GM18858 (cell line): Measurements from ENCODE around the gene WDR5B.
"Not testable (repeated sequence)": the region's sequence is repeated elsewhere in the genome, so short reads cannot be mapped to it uniquely, and the experiment has no call there.

Experiments used
- ATAC-seq: cut with Tn5 transposase; IDR thresholded peaks from one replicate; pipeline ENCODE4 v1.9.1; 2021; ENCODE audit not compliant: unreplicated experiment

The WDR5B gene

GRCh38 chr3:122415762-122416654, at the start of gene WDR5B:
Gene WDR5B, minus strand, starts transcription at chr3:122416062. Its CDS starts 534 bp downstream, at chr3:122415528.
- ATAC-seq: peak; percentile 68

DNA sequence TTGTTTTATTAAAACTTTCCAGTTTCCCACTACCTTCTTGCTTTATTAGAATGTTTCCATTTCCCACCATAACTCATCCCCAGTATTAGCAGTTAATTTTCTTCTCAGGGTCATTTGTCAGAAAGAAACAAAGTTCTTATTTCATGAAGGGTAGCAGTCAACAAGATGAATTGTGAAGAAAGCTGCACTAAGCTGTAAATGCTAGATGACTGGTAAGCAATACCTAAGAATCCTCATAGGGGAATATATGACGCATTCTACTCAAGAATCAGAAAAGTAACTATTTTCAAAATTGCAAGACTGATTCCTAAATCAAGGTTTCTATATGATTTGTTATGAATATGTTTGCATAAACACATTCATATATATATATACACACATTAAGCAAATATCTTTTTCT, 48.8 kb upstream of the WDR5B start:
- ATAC-seq: no peak

DNA sequence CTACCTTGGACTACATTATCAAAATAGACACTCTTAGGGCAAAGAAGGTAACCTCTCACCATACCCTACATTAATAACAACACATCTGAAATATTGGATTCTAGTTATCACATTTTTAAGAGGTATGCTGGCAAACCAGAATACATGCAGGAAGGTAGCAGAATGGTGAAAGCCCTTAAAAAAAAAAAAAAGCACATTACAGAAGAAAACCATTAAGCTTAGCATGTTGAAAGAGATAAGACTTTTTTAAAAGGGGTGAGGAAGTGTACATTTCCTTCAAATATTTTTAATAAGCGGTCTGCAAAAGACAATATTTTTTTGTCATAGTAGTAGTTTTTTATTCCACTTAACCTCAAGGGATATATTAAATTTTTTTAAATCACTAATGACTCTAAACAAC, 46.5 kb upstream of the WDR5B start:
- ATAC-seq: no peak

- no peak for ATAC-seq
Observed at GRCh38 chr3:122461806-122462205, 45.9 kb upstream of the WDR5B start.

GRCh38 chr3:122458992-122459391, 43.1 kb upstream of the WDR5B start:
- no peak for ATAC-seq

DNA sequence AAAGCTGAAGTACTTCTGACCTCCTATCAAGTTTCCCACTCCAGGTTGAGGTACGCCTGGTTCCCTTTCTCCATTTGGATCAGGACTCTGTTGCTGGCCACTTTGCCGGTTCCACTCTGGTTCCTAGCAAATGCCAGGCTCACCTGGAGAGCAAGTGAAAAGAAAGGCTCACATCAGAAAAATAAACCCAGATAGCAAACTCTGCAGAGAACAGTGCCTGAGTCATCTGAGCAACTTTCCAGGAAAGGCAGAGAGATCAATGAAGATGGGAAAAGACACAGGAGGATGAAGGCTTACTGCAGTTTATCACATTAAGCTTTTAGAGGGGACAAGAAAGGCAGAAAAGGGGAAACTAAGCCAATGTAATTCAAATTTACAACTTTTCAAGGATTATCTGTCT, 41.8 kb upstream of the WDR5B start:
- no peak for ATAC-seq

GRCh38 chr3:122456074-122456473, 40.2 kb upstream of the WDR5B start:
- ATAC-seq: no peak

- ATAC-seq: no peak
Observed at GRCh38 chr3:122451371-122451770, 35.5 kb upstream of the WDR5B start.

DNA sequence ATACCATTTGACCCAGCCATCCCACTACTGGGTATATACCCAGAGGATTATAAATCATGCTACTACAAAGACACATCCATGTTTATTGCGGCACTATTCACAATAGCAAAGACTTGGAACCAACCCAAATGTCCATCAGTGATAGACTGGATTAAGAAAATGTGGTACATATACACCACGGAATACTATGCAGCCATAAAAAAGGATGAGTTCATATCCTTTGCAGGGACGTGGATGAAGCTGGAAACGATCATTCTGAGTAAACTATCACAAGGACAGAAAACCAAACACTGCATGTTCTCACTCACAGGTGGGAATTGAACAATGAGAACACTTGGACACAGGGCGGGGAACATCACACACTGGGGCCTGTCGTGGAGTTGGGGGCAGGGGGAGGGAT, 32.4 kb upstream of the WDR5B start:
- ATAC-seq: not testable (repeated sequence)

GRCh38 chr3:122444491-122444887, 28.6 kb upstream of the WDR5B start:
- ATAC-seq: not testable (repeated sequence)

- ATAC-seq: not testable (repeated sequence)
Observed at GRCh38 chr3:122443762-122444490, 28.1 kb upstream of the WDR5B start.

DNA sequence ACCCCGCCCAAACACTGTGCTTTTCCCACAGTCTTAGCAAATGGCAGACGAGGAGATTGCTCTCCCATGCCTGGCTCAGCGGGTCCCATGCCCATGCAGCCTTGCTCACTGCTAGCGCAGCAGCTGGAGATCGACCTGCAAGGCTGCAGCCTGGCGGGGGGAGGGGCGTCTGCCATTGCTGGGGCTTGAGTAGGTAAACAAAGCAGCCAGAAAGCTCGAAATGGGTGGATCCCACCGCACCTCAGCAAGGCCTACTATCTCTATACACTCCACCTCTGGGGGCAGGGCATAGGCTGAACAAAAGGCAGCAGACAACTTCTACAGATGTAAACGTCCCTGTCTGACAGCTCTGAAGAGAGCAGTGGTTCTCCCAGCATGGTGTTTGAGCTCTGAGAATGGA, 27.2 kb upstream of the WDR5B start:
- no peak for ATAC-seq

DNA sequence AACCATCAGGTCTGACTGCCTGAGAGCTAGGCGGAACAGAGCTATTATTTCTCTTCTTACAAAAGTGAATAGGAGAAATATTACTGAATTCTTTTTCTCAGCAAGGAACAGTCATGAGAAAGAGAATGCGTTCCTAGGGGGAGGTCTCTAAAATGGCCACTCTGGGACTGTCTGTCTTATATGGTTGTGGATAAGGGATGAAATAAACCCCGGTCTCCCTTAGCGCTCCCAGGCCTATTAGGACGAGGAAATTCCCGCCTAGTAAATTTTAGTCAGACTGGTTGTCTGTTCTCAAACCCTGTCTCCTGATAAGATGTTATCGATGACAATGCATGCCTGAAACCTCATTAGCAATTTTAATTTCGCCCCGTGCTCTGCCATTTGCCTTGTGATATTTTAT, 20.1 kb upstream of the WDR5B start:
- no peak for ATAC-seq

- no peak for ATAC-seq
Observed at GRCh38 chr3:122430371-122430770, 14.5 kb upstream of the WDR5B start.

DNA sequence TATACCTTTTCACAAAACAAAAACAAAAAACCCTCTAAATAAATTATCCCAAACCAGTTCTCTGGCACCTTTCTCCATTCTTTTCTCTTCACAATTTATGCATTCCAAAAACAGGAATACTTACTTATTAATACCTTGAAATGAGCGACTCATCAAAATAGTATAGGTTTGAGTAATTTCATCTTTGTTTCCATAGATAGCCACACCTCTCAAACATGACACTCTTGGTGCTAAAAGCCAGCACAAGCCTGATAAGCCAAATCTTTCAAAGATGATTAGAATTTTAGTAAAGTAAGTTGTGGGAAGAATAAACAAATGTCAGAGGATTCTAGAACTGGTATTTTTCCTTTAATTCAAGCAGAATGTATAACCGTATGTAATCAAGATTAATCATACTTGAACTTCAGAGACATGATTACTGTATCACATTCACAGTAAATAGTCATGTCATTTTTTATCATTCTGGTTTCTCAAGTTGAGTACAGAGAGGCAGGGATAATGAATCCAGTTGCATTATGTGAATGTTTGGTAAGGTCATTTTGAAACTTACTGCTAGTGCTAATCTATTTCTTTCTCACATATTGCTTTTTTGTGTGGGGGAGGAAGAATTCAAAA, 12.1 kb upstream of the WDR5B start:
- ATAC-seq: no peak

DNA sequence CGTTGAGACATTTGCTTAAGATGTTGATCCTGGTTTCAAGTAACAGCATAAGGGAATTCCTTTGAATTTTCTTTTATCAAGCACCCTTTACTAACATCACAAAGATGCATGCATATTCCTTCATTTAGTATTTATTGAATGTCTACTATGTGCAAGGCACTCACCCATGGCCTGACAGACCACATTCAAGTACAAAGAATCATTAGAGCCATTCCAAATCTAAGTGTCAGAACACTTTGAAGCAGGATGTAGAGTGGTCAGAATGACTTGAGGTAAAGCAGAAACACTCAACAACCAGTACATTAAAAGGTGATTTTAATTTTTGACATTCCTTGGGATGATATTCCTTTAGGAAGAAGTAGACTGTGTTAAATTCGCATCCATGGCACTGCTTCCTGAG, 6.0 kb upstream of the WDR5B start:
- no peak for ATAC-seq

GRCh38 chr3:122421101-122421500, 5.2 kb upstream of the WDR5B start:
- ATAC-seq: no peak

GRCh38 chr3:122416966-122417365, 1.1 kb upstream of the WDR5B start:
- no peak for ATAC-seq

- ATAC-seq: peak; percentile 48
Observed at GRCh38 chr3:122415104-122415744, 638 bp downstream of the WDR5B start.

- ATAC-seq: no peak
Observed at GRCh38 chr3:122414391-122414790, 1.5 kb downstream of the WDR5B start.

- ATAC-seq: no peak
Observed at GRCh38 chr3:122410639-122411038, 5.2 kb downstream of the WDR5B start.
